ENCODE measurements around the gene HOXA10.
A peak's percentile ranks its signal among the peaks of the same experiment; 100 is the strongest.

The HOXA10 gene

DNA sequence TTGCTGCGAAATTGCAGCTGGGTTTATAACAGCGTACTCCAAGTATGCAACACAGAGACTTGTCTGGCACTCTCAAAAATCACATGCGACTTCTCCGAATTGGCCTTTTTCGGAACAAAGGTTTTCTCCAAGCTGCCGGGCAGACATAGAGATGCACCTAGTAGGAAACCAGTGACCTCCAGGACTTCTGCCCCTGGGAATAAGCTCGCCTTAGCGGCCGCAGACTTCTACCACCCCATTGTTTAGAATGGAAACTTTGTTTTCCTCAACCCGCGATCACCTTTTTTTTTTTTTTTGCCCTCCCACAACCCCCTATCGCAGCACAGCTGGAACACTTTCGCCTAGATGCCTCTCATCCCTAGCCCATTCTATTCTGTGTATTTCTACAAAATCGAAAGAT lies 4.9 kb upstream of the HOXA10 start:
- no peak for DNase-seq

DNA sequence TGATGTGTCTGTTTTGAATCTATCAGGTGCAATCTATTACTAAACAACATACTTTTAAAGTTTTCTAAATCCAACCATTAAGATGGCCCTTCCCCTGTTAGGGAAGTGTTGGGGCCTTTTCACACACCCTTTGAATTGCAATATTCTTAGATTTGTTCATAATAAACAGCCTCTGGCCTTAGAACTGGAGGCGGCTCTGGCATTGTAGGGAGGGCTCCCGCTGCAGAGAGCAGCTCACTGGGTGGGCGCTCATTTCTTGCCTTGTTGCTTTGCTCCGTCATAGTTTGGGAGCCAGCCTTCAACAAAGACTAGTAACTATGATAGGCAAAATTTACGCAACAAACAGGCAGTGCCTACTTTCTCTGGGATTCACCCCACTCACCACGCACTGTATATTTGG lies 4.2 kb upstream of the HOXA10 start:
- DNase-seq = no peak

DNA sequence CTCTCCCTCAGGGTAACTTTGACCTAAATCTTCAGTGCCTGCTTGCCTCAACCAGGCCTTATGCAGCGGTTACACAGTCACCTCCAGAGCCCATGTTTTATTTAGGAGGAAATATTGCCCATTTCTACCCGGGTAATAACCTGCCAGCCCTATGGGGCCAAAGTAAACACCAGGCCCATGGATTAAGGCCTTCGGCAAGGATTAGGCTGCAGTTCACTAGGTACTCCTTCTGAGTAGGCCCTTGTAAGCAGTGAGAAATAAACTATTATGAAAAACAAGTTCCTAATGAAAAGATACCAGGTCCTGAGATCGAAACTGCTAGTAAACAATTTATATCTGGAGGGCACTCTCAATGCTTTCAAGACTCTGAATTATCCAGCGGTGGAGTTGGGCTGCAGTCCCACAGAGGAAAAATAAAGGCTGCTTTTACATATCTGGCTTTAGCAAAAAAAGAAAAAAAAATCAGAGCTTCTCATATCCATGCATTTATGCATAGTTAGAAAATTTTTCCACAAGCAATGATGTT lies 3.7 kb upstream of the HOXA10 start:
- DNase-seq = no peak

DNA sequence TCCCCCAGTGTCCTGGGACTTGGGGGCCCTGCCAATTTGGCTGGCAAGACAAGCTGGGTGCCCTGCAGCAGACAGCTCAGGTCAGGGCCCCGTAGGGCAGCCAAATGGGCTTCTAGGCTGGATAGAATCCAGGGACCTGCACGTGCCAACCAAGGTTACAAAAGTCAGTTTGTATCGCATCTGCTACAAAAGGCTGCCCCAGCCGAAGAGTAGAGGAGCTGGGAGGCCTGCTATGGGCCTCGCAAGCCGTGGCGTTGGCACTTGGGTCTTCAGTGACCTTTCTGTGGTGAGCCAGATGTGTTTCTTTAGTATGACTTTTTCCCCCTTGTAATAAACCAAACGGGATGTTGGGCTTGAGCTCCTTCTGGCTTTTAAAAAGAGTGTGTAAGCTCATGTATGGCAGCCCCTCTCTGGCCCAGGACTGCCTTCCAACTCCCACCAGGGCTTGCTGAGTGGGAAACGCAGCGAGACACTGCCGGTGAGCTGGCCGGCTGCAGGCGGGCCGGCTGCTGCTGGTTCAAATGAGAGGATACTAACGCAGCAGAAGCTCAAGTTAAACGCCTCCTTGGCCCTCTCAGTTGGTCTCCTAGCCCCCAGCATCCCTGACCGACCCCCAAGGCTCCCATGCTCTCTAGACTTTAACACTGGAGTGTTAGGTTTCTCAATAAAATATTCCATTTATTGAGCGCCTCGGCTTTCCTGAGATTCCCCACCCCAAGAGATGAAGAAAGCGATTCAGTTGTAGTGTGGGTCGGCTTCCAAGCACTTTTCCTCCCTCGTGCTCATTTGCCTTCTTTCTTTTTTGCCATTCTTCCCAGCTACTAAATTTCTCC lies 3.1 kb upstream of the HOXA10 start:
- no peak for DNase-seq

DNA sequence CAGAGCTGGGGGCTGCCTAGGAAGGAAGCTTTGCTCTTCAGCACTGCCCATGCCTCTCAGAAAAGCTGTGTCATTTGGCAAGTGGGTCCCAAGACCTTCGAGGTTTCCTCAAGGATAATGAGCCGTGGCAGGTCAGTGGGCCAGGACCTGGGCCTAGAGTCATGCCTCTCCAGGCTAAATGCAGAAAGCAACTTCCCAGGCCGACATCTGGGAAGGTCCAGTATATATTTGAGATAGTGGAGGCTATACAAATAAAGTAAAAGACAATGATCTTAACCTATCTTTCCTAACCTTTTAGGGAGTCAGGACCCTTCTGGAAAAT lies 2.4 kb upstream of the HOXA10 start:
- DNase-seq = no peak

DNA sequence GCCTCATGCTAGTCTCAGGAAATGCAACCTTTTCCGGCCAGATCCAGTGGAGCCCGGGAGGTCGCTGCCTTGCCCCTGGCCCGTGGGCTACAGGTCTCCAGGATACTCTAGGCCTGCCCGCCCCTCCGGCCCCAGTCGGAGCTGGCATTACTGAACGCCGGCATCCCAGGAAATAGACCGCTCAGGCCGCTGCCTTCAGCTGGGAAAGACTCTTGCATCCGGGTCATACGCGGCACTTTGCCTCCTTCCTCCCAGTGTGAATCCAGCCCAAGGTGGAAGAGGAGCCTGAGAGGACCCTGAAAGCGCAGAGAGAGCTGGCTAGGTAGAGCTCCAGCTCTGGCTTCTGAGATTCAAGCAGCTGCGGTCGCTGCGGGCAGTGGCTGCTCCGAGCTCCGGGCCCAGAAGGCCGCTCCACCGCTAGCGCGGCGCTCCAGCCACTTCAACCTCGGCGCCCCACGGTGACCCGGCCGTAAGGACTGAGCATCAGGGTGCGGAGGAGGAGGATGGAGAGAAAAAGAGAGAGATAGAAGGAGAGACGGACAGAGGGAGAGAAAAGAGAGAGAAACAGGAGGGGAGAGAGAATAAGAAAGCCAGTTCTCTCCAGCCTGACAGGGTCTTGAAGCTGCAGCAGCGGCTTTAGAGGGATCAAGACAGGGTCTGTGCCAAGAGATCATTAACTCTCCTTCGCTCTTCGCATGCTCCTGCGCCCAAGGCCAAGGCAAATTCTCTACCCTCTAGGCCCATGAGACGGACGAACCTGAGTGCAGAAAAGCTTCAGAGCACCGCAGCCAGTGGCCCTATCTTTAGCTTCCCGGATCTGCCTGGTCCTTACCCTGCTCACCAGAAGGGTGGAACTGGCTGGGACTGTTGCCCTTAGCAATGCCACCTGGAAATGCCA lies 1.8 kb upstream of the HOXA10 start:
- DNase-seq = no peak

DNA sequence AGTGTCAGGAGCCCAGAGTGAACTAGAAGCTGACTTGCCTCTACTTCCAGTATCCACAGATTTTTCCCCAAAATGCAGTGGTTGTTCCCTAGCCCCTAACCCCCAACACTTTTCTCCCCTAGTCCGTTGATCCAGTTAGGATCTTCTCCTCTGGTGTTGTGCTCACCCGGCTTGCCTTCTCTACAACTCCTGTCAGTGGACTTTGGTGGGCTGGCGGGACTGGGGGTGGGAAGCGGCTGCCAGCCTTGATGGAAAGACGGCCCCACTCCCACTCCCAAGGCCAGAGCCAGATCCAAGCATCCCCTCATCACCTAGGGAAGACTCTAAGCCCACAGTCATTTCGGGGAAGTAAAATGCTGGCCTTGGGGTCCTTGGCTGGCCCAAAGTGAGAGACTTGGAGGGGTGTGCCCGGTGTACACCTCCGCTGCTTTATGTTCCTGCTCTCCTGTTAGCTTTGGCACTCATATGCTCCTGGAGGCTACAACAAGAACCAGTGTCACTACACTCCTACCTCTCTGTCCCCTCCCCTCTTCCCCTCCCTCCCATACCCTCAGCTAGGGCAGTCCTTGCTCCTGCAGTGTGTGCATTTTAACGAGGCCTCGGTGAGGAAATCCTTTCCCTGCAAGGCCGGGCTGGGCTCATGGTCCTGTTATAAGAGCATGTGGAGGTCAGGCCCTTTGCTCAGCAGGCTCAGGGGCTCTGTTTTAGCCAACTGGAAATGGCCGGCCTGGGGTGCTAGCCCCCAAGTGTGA lies 930 bp upstream of the HOXA10 start:
- DNase-seq = no peak

DNA sequence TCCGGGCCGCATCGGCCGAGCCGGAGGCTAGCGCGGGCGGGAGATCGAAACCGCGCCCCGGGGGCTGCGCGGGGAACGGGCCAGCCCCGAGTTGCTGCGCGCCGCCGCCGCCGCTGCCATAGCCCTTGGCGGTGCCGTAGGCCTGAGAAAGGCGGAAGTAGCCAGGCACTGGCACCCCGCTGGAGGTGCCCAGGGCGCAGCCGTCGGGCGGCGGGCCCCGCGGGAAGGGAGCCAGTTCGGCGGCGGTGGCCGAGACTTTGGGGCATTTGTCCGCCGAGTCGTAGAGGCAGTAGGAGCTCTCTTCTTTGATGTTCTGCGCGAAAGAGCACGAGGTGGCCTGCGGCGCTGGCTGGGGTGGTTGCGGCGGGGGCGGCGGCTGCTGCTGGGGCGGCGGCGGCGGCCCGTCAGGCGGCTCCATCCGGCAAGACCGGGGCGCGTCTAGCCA lies 587 bp downstream of the HOXA10 start:
- peak in 1 of 2 donors; percentile 44 for DNase-seq

DNA sequence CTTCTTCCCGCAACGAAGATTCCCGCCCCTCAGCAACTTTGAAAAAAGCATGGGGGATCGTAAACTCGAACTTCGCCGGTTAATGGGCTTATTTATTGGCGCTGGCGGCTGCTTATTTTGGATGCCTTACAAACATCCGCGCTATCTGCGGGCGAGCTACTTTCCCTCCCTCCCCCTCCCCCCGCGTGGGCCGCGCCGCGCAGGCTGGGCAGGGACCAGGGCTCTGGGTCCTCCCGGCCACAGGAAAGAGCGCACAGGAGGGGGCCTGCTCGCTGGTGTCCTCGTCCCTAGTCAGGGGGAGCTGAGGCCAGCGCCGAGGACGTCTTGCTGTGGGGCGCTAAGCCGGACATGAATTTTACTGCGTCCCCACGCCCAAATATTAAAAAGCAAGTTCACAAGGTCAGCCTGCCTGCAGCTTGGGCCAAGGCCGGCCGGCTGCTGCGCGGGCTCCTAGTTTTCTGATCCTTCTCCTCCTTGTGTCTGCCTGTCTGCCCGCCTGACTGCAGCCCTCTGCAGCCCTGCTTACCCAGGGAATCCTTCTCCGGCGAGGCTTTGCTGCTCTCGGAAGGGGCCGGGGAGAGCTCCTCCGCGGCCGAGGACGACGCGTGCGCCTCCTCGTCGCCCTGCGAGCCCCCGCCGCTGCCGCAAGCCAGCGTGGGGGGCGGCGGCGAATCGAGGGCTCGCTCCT lies 1.2 kb downstream of the HOXA10 start:
- no peak for DNase-seq

DNA sequence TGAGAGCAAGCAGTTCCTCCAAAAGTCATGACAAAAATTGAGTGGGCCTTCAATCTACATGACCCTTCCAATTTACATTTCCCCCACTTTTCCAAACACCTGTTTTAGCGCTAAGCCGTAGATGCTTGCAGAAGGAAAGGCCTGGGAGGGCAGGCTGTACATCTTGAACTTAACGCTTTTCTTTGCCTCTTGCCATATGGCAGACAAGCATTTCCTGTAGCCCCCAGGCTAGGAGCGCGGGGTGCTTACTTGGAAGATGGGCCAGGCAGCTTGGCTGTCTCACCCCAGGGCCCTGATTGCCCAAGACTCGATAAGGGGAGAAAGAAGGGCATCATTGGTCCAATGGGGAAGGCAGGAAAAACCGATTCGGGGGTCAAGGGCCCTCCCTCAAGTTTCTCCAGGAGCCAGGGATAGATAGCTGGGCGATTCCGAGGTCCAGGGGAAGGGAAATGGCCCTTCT lies 1.8 kb downstream of the HOXA10 start:
- no peak for DNase-seq

DNA sequence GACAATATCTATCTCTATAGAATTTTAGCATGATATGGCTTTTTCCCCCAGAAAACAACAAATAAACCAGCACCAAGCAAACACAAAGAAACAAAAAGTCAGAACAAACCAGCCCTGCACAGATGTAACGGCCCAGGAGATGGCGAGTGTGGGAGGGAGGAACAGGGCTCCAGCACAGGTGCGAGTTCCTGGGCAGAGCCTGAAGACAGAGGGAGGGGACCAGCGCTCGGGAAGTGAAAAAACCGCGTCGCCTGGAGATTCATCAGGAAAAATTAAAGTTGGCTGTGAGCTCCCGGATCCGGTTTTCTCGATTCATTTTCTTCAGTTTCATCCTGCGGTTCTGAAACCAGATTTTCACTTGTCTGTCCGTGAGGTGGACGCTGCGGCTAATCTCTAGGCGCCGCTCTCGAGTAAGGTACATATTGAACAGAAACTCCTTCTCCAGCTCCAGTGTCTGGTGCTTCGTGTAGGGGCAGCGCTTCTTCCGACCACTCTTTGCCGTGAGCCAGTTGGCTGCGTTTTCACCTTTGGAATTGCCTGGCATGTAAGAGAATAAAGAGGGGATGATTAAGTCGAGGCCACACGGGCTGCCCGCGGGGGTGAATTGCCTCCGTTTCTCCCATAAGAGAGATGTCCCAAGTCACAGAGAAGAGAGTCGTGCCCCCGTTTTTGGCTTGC lies 2.3 kb downstream of the HOXA10 start:
- DNase-seq = no peak

DNA sequence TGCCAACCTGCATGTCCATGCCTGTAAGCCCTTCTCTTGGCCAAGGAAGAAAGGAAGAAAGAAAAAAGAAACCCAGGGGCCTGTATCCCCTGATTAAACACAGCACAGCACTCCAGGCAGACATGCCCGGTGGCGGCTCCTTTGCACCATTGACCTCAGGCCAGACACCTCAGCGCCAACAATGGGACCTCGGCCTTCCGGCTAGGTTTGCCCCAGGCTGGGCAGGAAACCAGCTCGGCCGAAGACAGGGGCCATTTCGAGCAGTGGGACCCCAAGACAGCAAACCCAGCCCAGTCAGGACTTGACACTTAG lies 2.8 kb downstream of the HOXA10 start:
- no peak for DNase-seq

DNA sequence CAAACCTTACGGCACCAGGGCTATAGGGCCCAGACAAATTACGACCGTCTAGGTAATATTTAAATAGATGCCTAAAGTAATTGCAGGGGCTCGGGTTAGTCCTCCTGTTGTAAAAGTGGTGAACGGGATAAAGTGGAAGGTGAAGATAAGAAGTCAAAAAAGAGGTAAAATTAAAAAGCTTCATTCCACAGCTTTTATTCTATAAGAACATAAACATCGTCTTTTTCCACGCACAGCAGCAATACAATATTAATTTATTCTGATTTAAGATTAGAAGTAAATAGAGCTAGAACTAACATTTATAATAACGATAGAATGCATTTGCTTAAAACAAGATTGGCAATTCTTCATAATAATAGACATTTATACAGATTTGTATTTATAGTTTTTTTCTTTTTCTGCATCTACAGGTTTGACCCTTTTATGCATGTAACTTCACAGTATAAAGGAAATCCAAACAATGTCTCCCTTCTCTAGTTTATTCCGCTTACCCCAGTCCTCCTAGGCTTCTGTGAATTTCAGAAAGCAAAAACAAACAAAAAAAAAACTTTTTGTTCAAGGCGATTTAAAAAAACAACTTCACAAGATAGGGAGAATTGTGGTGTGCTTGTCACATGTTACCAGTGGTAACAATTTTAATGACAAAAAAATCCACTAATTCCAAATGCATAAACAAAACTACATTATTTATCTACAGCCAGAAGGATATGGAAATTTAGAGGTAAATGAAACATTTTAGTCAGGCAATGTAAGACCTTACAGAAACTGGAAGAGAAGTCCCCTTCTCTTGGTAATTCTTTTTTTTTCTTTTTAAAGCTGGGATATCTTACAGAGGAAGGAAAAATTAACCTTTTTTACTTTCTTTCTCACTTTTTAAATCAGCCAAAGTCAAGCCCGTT lies 3.4 kb downstream of the HOXA10 start:
- DNase-seq = no peak

DNA sequence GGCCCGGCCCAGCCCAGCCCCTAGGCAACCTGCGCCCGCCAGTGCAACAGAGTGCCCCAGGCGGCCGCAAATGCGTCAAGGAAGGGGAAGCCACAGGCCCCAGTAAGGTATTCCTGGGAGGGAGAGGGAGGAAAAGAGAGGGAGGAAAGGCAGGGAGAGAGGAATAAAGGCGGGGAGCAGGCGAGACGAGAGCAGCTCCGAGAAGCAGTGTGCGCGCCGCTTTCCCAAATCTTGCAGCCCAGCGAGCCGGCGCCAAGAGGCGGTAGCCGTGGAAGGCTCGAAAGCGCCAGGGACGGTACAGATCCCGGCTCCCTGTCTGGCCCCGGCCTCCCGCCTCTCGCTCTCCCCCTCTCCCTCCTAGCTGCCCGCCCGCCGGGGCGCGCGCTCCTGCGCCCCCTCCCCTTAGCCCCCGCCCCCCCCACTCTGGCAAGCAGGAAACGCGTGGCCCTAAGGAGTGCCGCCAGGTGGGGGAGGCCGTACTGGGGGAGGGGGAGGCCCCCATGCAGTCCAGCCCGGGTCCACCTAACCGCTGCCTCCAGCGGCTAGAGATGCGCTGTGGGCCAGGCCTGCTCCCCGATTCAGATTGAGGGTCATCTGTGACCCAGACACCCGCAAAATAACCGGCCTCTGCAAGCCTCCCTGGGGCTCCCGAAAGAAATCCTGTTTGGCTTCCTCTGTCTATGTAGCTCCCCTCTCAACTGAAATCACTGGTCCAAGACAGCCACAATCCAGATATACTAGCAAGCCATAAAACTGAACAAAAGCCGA lies 4.3 kb downstream of the HOXA10 start:
- no peak for DNase-seq

DNA sequence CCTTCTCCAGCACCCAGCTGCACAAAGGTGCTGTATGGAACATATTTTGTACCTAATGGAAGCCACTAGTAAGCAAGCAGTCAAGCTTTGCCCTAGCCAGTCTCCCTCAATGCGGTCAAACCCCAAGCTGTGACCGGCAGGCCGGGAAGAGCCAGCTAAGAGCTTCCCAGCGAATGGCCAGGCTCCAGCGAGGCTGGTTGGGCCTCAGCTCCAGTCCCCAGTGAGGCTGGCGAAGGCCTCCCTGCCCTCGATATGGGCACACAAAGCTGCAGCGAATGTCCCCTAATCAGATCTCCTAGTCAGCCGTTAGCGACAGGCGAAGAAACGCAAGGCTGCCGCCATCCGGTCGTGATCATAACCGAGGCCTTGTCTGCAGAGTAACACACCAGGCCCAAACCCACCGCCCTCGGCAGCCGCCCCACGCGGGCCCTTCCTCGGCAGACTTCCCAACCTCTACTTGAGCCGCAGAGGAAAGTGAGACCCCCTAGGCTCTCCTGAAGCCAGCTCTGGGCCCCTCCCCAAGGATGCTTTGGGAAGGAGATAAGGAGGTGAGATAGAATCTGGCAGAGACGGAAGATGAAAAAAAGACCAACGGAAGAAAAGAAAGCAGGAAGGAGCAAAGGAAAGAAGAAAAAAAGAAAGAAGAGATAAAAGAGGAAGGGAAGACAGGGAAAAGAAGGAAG lies 5.7 kb downstream of the HOXA10 start:
- no peak for DNase-seq

DNA sequence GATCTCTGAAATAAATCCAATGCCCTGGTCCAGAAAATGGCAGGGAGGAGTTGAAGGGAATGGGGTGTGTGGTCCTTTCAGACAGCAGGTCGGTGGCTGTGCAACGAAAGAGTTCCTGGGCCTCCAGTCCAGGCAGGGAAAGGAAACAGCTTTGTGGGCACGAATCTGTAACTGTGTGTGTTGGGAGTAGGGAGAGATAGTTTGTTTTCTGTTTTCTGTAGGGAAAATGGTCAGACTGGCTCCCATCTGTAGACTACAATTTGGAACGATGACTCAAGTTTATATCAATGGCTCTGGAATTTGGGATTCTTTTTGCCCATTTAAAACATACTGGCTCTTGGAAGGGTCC lies 6.2 kb downstream of the HOXA10 start:
- no peak for DNase-seq

DNA sequence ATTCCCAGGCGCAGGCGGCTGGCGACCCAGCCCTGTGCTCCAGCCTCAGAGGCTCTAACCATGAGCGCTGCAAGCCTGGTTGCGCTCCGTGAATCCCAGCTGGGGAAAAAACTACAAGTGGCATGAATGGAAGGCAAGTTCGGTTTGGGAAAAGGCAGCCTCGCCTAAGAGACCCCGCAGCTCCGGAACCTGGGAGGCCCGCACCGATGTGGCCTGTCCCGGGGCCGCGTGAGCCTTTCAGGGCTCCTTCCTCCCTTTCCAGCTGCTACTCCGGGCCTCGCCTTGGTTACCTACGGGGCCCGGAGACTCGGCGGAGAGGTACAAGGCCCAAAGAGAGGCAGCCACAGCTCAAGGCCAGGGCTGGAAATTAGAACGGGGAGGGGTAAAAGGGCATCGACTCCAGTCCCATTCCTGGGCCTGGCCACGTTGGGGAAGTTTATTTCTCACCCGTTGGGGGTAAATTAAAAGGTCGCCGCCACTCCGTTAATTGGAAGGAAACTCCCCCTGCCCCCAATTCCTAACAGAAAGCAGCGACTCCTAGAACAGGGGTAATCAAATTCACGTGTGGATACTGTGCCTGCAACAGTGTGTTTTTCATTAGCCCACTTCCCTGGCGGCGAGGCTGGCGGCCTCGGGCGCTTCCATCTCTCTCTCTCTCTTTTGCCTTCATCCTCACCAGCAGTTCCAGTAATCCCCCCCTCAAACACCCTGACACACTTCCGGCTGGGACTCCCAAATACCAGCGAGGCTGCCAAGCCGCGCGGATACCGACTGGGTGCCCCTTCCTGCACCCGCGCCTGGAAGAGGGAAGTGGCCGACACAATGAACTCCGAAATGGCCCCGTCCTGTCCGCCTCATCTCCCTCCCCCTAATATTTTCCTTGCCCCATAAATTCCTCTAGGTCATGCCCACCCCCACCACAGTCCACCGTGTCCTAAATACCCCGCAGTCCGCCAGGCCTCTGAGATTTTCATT lies 7.3 kb downstream of the HOXA10 start:
- DNase-seq = no peak

DNA sequence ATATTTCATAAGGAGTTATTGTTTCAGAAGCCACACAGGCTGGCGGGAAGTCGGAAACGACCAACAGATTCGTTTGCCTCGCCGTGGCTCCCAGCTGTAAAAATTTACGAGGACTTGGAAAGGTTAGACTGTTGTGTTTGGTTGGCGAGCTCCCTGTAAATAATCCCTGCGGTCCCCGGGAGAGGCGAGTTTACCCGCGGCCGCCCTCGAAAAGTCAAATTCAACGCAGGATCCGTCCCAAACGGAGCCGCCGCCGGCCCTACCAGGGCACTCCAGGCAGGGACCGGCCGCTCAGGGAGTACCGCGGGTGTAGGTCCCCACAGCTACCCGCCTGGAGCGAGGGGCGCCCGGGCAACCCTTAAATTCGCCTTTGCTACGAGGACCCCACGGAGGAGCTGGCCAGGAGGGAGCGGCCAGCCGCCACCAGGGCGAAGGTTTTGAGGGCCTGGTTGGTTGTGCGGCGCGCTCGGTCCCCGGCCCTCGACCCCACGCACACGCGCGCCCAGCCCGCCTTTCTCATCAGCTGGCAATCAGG lies 8.1 kb downstream of the HOXA10 start:
- no peak for DNase-seq

Measured in CD4-positive, alpha-beta T cell treated with Interleukin-1 beta for 1 hour (primary cell).